GM12878 (cell line): ENCODE measurements around the gene CAMTA1. TPM values are rescaled to one million over a fixed set of nuclear protein-coding genes. Genes with fewer than 3 reads are reported as not detected.

ENCODE experiments used
- ATAC-seq: fragments of 200-7000 bp; cut with Tn5 transposase; 3 replicates; pipeline ENCODE4 v1.9.1; 2020; ENCODE audit warnings: mild to moderate bottlenecking, moderate library complexity
- BruUV-seq: library from RNA; stranded (reverse); fragments of 400-500 nt; replicated peaks from 2 replicates; lab custom pipeline; 2021; lab: Mats Ljungman, UMichigan
- CTCF ChIA-PET: fragments of 300-600 bp; sonication (Branson Sonifier 250); formaldehyde crosslinking; extraction: SDS; loops from one replicate; lab custom pipeline; 2021; ENCODE audit warnings: inconsistent platforms; lab: Yijun Ruan, JAX
- POLR2A ChIA-PET: fragments of 350-600 bp; formaldehyde crosslinking; extraction: SDS; loops from one replicate; lab custom pipeline; 2021; ENCODE audit warnings: inconsistent platforms; lab: Charles Lee
- RAD21 ChIA-PET: fragments of 300-600 bp; sonication (Branson Sonifier 250); formaldehyde crosslinking; loops from one replicate; lab custom pipeline; 2023; ENCODE audit warnings: antibody characterized with exemption; ENCODE audit not compliant: unreplicated experiment; lab: Charles Lee
- SMC1A ChIA-PET: fragments of 300-600 bp; sonication (Branson Sonifier 250); formaldehyde crosslinking; loops from one replicate; lab custom pipeline; 2023; ENCODE audit not compliant: unreplicated experiment, uncharacterized antibody; lab: Charles Lee
- DNase-seq: peaks from one replicate; pipeline ENCODE4 v3.0.0-alpha.2; 2011; ENCODE audit warnings: low read depth, low spot score
- FAIRE-seq: peaks from 3 replicates; lab custom pipeline; 2011; peaks lifted over from hg19 to GRCh38; lab: Jason Lieb, UNC
- H2AFZ ChIP-seq: 2 replicates; pipeline ENCODE4 v1.6.0; 2011; ENCODE audit warnings: low read depth, low read length, control low read depth; ENCODE audit not compliant: control insufficient read depth
- H3K27ac ChIP-seq: 2 replicates; pipeline ENCODE4 v1.5.1; 2011; ENCODE audit warnings: control low read depth; ENCODE audit not compliant: control insufficient read depth, insufficient read depth
- H3K27me3 ChIP-seq, 2 experiments: replicated peaks in 1 of 2; 2 replicates each; pipeline versions ENCODE4 v1.6.0 to v1.6.1; 2011; ENCODE audit warnings: low read length in 1 of 2; ENCODE audit not compliant: control insufficient read depth in 2 of 2, insufficient read depth in 2 of 2
- H3K36me3 ChIP-seq, 2 experiments: 2 replicates each; pipeline ENCODE4 v1.5.1; 2011; ENCODE audit warnings: low read length in 1 of 2; ENCODE audit not compliant: control insufficient read depth in 2 of 2, insufficient read depth in 2 of 2
- H3K4me1 ChIP-seq: 2 replicates; pipeline ENCODE4 v1.6.1; 2011; ENCODE audit warnings: mild to moderate bottlenecking, low read length, moderate library complexity, mixed read lengths; ENCODE audit not compliant: control insufficient read depth, insufficient read depth
- H3K4me2 ChIP-seq: 2 replicates; pipeline ENCODE4 v1.6.0; 2011; ENCODE audit warnings: control low read depth; ENCODE audit not compliant: control insufficient read depth, insufficient read depth
- H3K4me3 ChIP-seq: fragments of 200-600 bp; sonication (generic); 2 replicates; pipeline ENCODE4 v1.5.1; 2016
- H3K79me2 ChIP-seq: 2 replicates; pipeline ENCODE4 v1.6.0; 2011; ENCODE audit warnings: low read length; ENCODE audit not compliant: control insufficient read depth, insufficient read depth
- H3K9ac ChIP-seq: 2 replicates; pipeline ENCODE4 v1.8.0; 2011; ENCODE audit warnings: low read length, control low read depth, mixed read lengths; ENCODE audit not compliant: control insufficient read depth, insufficient read depth
- H3K9me3 ChIP-seq: replicated peaks from 3 replicates; pipeline ENCODE4 v1.5.1; 2011; ENCODE audit warnings: mild to moderate bottlenecking, low read length; ENCODE audit not compliant: control insufficient read depth, insufficient read depth
- H4K20me1 ChIP-seq: 2 replicates; pipeline ENCODE4 v1.6.0; 2011; ENCODE audit not compliant: control insufficient read depth, insufficient read depth
- HDAC2 ChIP-seq: fragments of 200-600 bp; sonication (generic); IDR thresholded peaks from 2 replicates; pipeline ENCODE4 v1.6.1; 2017
- LARP7 ChIP-seq: fragments of 450-650 bp; IDR thresholded peaks from 2 replicates; pipeline ENCODE4 v1.6.1; 2017; ENCODE audit warnings: mild to moderate bottlenecking
- RBBP5 ChIP-seq: fragments of 200-600 bp; sonication (generic); conservative IDR thresholded peaks from 2 replicates; pipeline ENCODE4 v1.6.1; 2016
- RCOR1 ChIP-seq: conservative IDR thresholded peaks from 2 replicates; pipeline ENCODE4 v1.6.1; 2012; ENCODE audit warnings: low read depth, low read length, improper control_type of control experiment
- RELA ChIP-seq: fragments of 450-650 bp; IDR thresholded peaks from 2 replicates; pipeline ENCODE4 v1.8.0; 2014; ENCODE audit warnings: borderline replicate concordance; ENCODE audit not compliant: partially characterized antibody
- SIN3A ChIP-seq: IDR thresholded peaks from 2 replicates; pipeline ENCODE4 v1.6.1; 2012; ENCODE audit warnings: low read depth, low read length, improper control_type of control experiment
- STAT3 ChIP-seq: IDR thresholded peaks from 2 replicates; pipeline ENCODE4 v1.6.1; 2011; ENCODE audit warnings: low read depth, low read length, improper control_type of control experiment
- TARDBP ChIP-seq: IDR thresholded peaks from 2 replicates; pipeline ENCODE4 v1.6.1; 2016; ENCODE audit warnings: borderline replicate concordance
- ZZZ3 ChIP-seq: IDR thresholded peaks from 2 replicates; pipeline ENCODE4 v1.6.1; 2011; ENCODE audit warnings: low read depth; ENCODE audit not compliant: control insufficient read depth, insufficient read length
- WGBS: methylation state at CpG from one replicate; pipeline ENCODE4 v1.1.6; 2016; ENCODE audit warnings: low lambda C conversion rate; ENCODE audit not compliant: insufficient replicate concordance, insufficient coverage; ENCODE audit errors: missing lambda C conversion rate; 5-methylcytosine and 5-hydroxymethylcytosine counted together
- in situ Hi-C: fragments of 300-500 bp; cut with MboI; formaldehyde crosslinking; loops from 9 replicates; pipeline ENCODE4 v1.14.3; 2018; ENCODE audit warnings: mixed read lengths
- intact Hi-C: fragments of 100-400 bp; cut with micrococcal nuclease; formaldehyde crosslinking; loops from one replicate; pipeline ENCODE4 v1.14.2; 2022; ENCODE audit not compliant: unreplicated experiment
- polyA plus RNA-seq, 11 experiments: library from polyadenylated mRNA; depleted of rRNA in 4 of 11; unstranded in 6 of 11; stranded (reverse) in 5 of 11; fragments of >200 nt; fragmentation: Nextera tagmentation in 4 of 11; fragmentation: Illumina TruSeq in 1 of 11; extraction: Ambion mirVana in 4 of 11; extraction: Trizol in 1 of 11; gene quantifications; 1 replicate in 1 of 11; 2 replicates in 10 of 11; pipeline versions ENCODE4 v1.2.1 to v1.2.3, GENCODE V29; 2011 to 2016; ENCODE audit warnings: inconsistent platforms in 2 of 11, missing spikeins in 2 of 11, low read depth in 1 of 11
- total RNA-seq, 4 experiments: library from RNA; depleted of rRNA in 3 of 4; stranded (reverse); fragments of >200 nt in 3 of 4; fragmentation: Illumina TruSeq in 1 of 4; extraction: Trizol in 1 of 4; gene quantifications; 2 replicates each; pipeline versions ENCODE4 v1.2.1 to v1.2.3, GENCODE V29; 2013 to 2021
- TF ChIP-seq, protein P1 (sequence below): fragments of 450-650 bp; IDR thresholded peaks from 2 replicates; pipeline ENCODE4 v1.6.1; 2017; ENCODE audit warnings: mild to moderate bottlenecking, moderate library complexity
- TF ChIP-seq, protein P2 (sequence below): fragments of 450-650 bp; IDR thresholded peaks from 2 replicates; pipeline ENCODE4 v1.6.1; 2017; ENCODE audit warnings: mild to moderate bottlenecking

The CAMTA1 gene
- total and polyA plus RNA-seq, 10 of the 15 experiments (the other 5 are each of a cell fraction or from before 2014, with no cell fraction given), result 37.7 to 148 (median 76.4) TPM

DNA sequence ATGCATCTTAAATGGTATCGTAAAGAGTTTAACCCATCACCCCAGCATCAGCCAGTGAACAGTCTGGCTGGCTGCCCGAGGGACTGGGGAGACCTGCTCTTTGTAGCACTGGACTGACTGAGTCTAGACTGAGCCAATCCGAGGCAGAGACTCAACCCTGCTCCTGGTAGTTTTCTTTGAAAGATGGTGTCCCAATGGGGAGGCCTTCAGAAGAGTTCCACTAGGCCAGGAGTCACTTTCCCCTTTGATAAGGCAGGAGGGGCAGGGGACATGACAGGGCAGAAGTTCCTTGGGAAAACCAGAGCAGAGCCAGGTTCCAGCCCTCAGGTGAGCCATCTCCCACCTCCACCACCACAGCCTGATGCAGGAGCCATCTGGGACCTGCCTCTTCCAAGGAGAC, 203.5 kb downstream of the CAMTA1 start:
- ChIA-PET POLR2A (no interaction called here), RAD21 (no interaction called here), CTCF (no interaction called here), SMC1A (no interaction called here)
- no peaks in the 10 kb centered on the region for H4K20me1 ChIP-seq
- no peak overlapping the region for H3K27ac ChIP-seq
- no peaks in the 10 kb centered on the region; the same call in 2 of the 3 replicates for H3K9me3 ChIP-seq
- no peak overlapping the region for H3K4me3 ChIP-seq
- no peak for ATAC-seq
- H3K27me3 ChIP-seq, result peaks cover 0 to 3% of the 10 kb centered on the region in 2 experiments; a peak in 2 of 4 replicates
- BruUV-seq, result no TSS peak
- no peak overlapping the region for H3K9ac ChIP-seq
- no peak overlapping the region for H3K4me2 ChIP-seq
- 27% methylated on average over 3 of the region's 3 CpGs for WGBS
- TF ChIP-seq HDAC2 (no peak), ZZZ3 (no peak), LARP7 (no peak), STAT3 (no peak), RBBP5 (no peak), RELA (no peak), SIN3A (no peak), RCOR1 (no peak), TARDBP (no peak)
- TF ChIP-seq, protein P1, sequence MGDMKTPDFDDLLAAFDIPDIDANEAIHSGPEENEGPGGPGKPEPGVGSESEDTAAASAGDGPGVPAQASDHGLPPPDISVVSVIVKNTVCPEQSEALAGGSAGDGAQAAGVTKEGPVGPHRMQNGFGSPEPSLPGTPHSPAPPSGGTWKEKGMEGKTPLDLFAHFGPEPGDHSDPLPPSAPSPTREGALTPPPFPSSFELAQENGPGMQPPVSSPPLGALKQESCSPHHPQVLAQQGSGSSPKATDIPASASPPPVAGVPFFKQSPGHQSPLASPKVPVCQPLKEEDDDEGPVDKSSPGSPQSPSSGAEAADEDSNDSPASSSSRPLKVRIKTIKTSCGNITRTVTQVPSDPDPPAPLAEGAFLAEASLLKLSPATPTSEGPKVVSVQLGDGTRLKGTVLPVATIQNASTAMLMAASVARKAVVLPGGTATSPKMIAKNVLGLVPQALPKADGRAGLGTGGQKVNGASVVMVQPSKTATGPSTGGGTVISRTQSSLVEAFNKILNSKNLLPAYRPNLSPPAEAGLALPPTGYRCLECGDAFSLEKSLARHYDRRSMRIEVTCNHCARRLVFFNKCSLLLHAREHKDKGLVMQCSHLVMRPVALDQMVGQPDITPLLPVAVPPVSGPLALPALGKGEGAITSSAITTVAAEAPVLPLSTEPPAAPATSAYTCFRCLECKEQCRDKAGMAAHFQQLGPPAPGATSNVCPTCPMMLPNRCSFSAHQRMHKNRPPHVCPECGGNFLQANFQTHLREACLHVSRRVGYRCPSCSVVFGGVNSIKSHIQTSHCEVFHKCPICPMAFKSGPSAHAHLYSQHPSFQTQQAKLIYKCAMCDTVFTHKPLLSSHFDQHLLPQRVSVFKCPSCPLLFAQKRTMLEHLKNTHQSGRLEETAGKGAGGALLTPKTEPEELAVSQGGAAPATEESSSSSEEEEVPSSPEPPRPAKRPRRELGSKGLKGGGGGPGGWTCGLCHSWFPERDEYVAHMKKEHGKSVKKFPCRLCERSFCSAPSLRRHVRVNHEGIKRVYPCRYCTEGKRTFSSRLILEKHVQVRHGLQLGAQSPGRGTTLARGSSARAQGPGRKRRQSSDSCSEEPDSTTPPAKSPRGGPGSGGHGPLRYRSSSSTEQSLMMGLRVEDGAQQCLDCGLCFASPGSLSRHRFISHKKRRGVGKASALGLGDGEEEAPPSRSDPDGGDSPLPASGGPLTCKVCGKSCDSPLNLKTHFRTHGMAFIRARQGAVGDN, result no peak
- TF ChIP-seq, protein P2, sequence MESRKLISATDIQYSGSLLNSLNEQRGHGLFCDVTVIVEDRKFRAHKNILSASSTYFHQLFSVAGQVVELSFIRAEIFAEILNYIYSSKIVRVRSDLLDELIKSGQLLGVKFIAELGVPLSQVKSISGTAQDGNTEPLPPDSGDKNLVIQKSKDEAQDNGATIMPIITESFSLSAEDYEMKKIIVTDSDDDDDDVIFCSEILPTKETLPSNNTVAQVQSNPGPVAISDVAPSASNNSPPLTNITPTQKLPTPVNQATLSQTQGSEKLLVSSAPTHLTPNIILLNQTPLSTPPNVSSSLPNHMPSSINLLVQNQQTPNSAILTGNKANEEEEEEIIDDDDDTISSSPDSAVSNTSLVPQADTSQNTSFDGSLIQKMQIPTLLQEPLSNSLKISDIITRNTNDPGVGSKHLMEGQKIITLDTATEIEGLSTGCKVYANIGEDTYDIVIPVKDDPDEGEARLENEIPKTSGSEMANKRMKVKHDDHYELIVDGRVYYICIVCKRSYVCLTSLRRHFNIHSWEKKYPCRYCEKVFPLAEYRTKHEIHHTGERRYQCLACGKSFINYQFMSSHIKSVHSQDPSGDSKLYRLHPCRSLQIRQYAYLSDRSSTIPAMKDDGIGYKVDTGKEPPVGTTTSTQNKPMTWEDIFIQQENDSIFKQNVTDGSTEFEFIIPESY, result no peak
- H3K36me3 ChIP-seq, result no peaks in the 10 kb centered on the region
- no peak overlapping the region for H2AFZ ChIP-seq
- no peak for DNase-seq
- in situ Hi-C loops (no loop called here), intact Hi-C loops (no loop called here)
- H3K79me2 ChIP-seq, result no peaks in the 10 kb centered on the region
- H3K4me1 ChIP-seq, result no peaks in the 10 kb centered on the region
- no peak for FAIRE-seq
